Effector CD8-positive, alpha-beta T cell (primary cell): ENCODE results near the gene TSR2.

ENCODE experiments used
- DNase-seq: peaks from one replicate; lab custom pipeline; 2025; lab: John Stamatoyannopoulos, UW
- total RNA-seq, 4 experiments: gene quantifications; one replicate each; lab custom pipeline; 2026; lab: John Stamatoyannopoulos, UW

Gene TSR2
- 64.3 to 85.9 (median 80.4) reads per million in 4 experiments for total RNA-seq

- DNase-seq, result peak; percentile 64
Observed at GRCh38 chrX:54439960-54440871, at the start of gene TSR2. TSR2 (plus strand) TSS chrX:54440404; CDS start chrX:54440422, 18 bp downstream.

GRCh38 chrX:54397113-54397512 is 43.1 kb upstream of the TSR2 start:
- DNase-seq, result no peak

GRCh38 chrX:54407266-54407665 is 32.9 kb upstream of the TSR2 start:
- no peak for DNase-seq

- no peak for DNase-seq
Observed at GRCh38 chrX:54411732-54412131, 28.5 kb upstream of the TSR2 start.

- no peak for DNase-seq
Observed at GRCh38 chrX:54413753-54414152, 26.5 kb upstream of the TSR2 start.

GRCh38 chrX:54415534-54416350 is 24.5 kb upstream of the TSR2 start:
- no peak for DNase-seq

GRCh38 chrX:54416965-54417364 is 23.2 kb upstream of the TSR2 start:
- DNase-seq, result no peak

- no peak for DNase-seq
Observed at GRCh38 chrX:54419559-54420302, 20.5 kb upstream of the TSR2 start.

- DNase-seq, result no peak
Observed at GRCh38 chrX:54422168-54422567, 18.0 kb upstream of the TSR2 start.

GRCh38 chrX:54423161-54423888 is 16.9 kb upstream of the TSR2 start:
- DNase-seq, result no peak

GRCh38 chrX:54427837-54428424 is 12.3 kb upstream of the TSR2 start:
- DNase-seq, result no peak

GRCh38 chrX:54430519-54430918 is 9.7 kb upstream of the TSR2 start:
- DNase-seq, result no peak

GRCh38 chrX:54435121-54435520 is 5.1 kb upstream of the TSR2 start:
- DNase-seq, result no peak

GRCh38 chrX:54442790-54443189 is 2.6 kb downstream of the TSR2 start:
- no peak for DNase-seq

GRCh38 chrX:54444752-54445151 is 4.5 kb downstream of the TSR2 start:
- no peak for DNase-seq

- DNase-seq, result no peak
Observed at GRCh38 chrX:54446084-54446483, 5.9 kb downstream of the TSR2 start.

GRCh38 chrX:54447461-54447860 is 7.3 kb downstream of the TSR2 start:
- DNase-seq, result no peak

GRCh38 chrX:54449929-54450328 is 9.7 kb downstream of the TSR2 start:
- no peak for DNase-seq

- no peak for DNase-seq
Observed at GRCh38 chrX:54452920-54453319, 12.7 kb downstream of the TSR2 start.

- no peak for DNase-seq
Observed at GRCh38 chrX:54470054-54470760, 30.0 kb downstream of the TSR2 start.
